GM18519 (cell line): ENCODE results near the gene FYCO1.

Experiments used
- ATAC-seq: cut with Tn5 transposase; IDR thresholded peaks from one replicate; pipeline ENCODE4 v1.9.1; 2021; ENCODE audit warnings: mild to moderate bottlenecking, moderate library complexity; ENCODE audit not compliant: unreplicated experiment, low FRiP score

FYCO1 gene

GRCh38 chr3:45922950-45923590, 72.6 kb downstream of the FYCO1 start:
- no peak for ATAC-seq

- ATAC-seq: no peak
Measured at GRCh38 chr3:45922039-45922326, 73.6 kb downstream of the FYCO1 start.

GRCh38 chr3:45921158-45922038, 74.2 kb downstream of the FYCO1 start:
- no peak for ATAC-seq

GRCh38 chr3:45917146-45917898, 78.3 kb downstream of the FYCO1 start:
- no peak for ATAC-seq

GRCh38 chr3:45915518-45916231, 79.9 kb downstream of the FYCO1 start:
- ATAC-seq: peak; percentile 71

- no peak for ATAC-seq
Measured at GRCh38 chr3:45915059-45915439, 80.6 kb downstream of the FYCO1 start.

GRCh38 chr3:45914362-45915058, 81.1 kb downstream of the FYCO1 start:
- no peak for ATAC-seq

- ATAC-seq: no peak
Measured at GRCh38 chr3:45912435-45912834, 83.2 kb downstream of the FYCO1 start.

- no peak for ATAC-seq
Measured at GRCh38 chr3:45911511-45912226, 84.0 kb downstream of the FYCO1 start.

GRCh38 chr3:45910892-45911291, 84.7 kb downstream of the FYCO1 start:
- ATAC-seq: no peak

GRCh38 chr3:45909542-45909941, 86.1 kb downstream of the FYCO1 start:
- no peak for ATAC-seq

- no peak for ATAC-seq
Measured at GRCh38 chr3:45908761-45909160, 86.9 kb downstream of the FYCO1 start.

- ATAC-seq: no peak
Measured at GRCh38 chr3:45907769-45908705, 87.6 kb downstream of the FYCO1 start.

- ATAC-seq: no peak
Measured at GRCh38 chr3:45906681-45907407, 88.8 kb downstream of the FYCO1 start.

- ATAC-seq: no peak
Measured at GRCh38 chr3:45905755-45906154, 89.9 kb downstream of the FYCO1 start.

GRCh38 chr3:45904931-45905330, 90.7 kb downstream of the FYCO1 start:
- no peak for ATAC-seq

GRCh38 chr3:45896956-45897355, 98.7 kb downstream of the FYCO1 start:
- no peak for ATAC-seq
